Posterior vena cava (tissue), 2 donors: ENCODE measurements around the gene INO80C. TPM values are rescaled to one million over a fixed set of nuclear protein-coding genes. Genes with fewer than 3 reads are reported as not detected.
A peak's percentile ranks its signal among the peaks of the same experiment; 100 is the strongest.

Experiments used
- DNase-seq: peaks from one replicate; pipeline ENCODE4 v3.0.0-alpha.2; 2020; ENCODE audit warnings: low spot score
- intact Hi-C, 2 donors: fragments of 100-400 bp; cut with DNase I; formaldehyde crosslinking; loops; one replicate each; pipeline versions ENCODE4 v1.14.1 to v1.14.2; 2022 to 2023
- total RNA-seq, 2 donors: library from RNA; stranded (reverse); fragmentation: NEBNext Ultra II Directional; extraction: Animal tissue kit (Norgen Biotek cat#: 25700); gene quantifications; one replicate each; pipeline ENCODE4 v1.2.1, GENCODE V29; 2021
- donor health status: DM: yes; HTN: yes; CAD: no.
- donor health status: DM: yes; HTN: yes; CAD: no.

The INO80C gene
- total RNA-seq, 2 donors from 2014 or later, result 12.4 to 18.8 TPM

- no peak for DNase-seq
- intact Hi-C loops, result no loop called here
Measured at GRCh38 chr18:35443847-35444246, 53.9 kb downstream of the INO80C start.

GRCh38 chr18:35443434-35443833 lies 54.3 kb downstream of the INO80C start:
- intact Hi-C loops, result no loop called here
- DNase-seq, result no peak

- no peak for DNase-seq
- intact Hi-C loops, result no loop called here
Measured at GRCh38 chr18:35442701-35443100, 55.1 kb downstream of the INO80C start.

GRCh38 chr18:35441857-35442595 lies 55.7 kb downstream of the INO80C start:
- DNase-seq, result no peak
- intact Hi-C loops, result no loop called here

GRCh38 chr18:35438480-35439234 lies 59.1 kb downstream of the INO80C start:
- intact Hi-C loops, result no loop called here
- no peak for DNase-seq

GRCh38 chr18:35437836-35438235 lies 59.9 kb downstream of the INO80C start:
- DNase-seq, result no peak
- intact Hi-C loops, result no loop called here

- DNase-seq, result no peak
- intact Hi-C loops, result no loop called here
Measured at GRCh38 chr18:35436076-35436649, 61.6 kb downstream of the INO80C start.

- intact Hi-C loops, result no loop called here
Measured at GRCh38 chr18:35435401-35435800, 62.4 kb downstream of the INO80C start.

GRCh38 chr18:35432565-35433001 lies 65.2 kb downstream of the INO80C start:
- intact Hi-C loops, result no loop called here
- DNase-seq, result no peak

More at GRCh38 chr18:35435401-35435800, 62.4 kb downstream of the INO80C start:
- DNase-seq, result no peak

- intact Hi-C loops, result no loop called here
Measured at GRCh38 chr18:35431374-35431741, 66.4 kb downstream of the INO80C start.

GRCh38 chr18:35430721-35431373 lies 66.9 kb downstream of the INO80C start:
- no peak for DNase-seq
- intact Hi-C loops, result no loop called here

More at GRCh38 chr18:35431374-35431741, 66.4 kb downstream of the INO80C start:
- DNase-seq, result no peak

GRCh38 chr18:35426786-35427185 lies 71.0 kb downstream of the INO80C start:
- peak; percentile 37 for DNase-seq
- intact Hi-C loops, result no loop called here

- intact Hi-C loops, result no loop called here
- DNase-seq, result no peak
Measured at GRCh38 chr18:35424356-35424755, 73.4 kb downstream of the INO80C start.

GRCh38 chr18:35422237-35422636 lies 75.5 kb downstream of the INO80C start:
- intact Hi-C loops, result no loop called here
- DNase-seq, result no peak

GRCh38 chr18:35418610-35419009 lies 79.2 kb downstream of the INO80C start:
- intact Hi-C loops, result no loop called here

More at GRCh38 chr18:35418610-35419009, 79.2 kb downstream of the INO80C start:
- no peak for DNase-seq

Other genes with a start within 250 kb of the INO80C start
- gene ZSCAN30, start 207.7 kb downstream of the INO80C start, total RNA-seq, result 10 to 100 TPM; 12.8 to 14.9 TPM
- 10 to 100 TPM; 36.3 to 43.8 TPM for gene ZNF24, start 153.5 kb downstream of the INO80C start, total RNA-seq
- 1 to 10 TPM; 1.7 to 3.4 TPM for gene ZNF396, start 120.6 kb downstream of the INO80C start, total RNA-seq
- 10 to 100 TPM; 53.8 to 54.0 TPM for gene GALNT1, start 83.8 kb upstream of the INO80C start, total RNA-seq